ENCODE data around the gene SKIL.
A peak's percentile ranks its signal among the peaks of the same experiment; 100 is the strongest.
"Not testable (repeated sequence)": the region's sequence is repeated elsewhere in the genome, so short reads cannot be mapped to it uniquely, and the experiment has no call there.

SKIL gene

GRCh38 chr3:170357176-170358041 lies at the start of gene SKIL:
TSS of gene SKIL (plus strand) at chr3:170357715. CDS start at chr3:170360332, 2,617 bp downstream.
- DNase-seq = peak; percentile 95

- no peak for DNase-seq
Measured at GRCh38 chr3:170309046-170309445, 48.5 kb upstream of the SKIL start.

GRCh38 chr3:170317954-170318353 lies 39.6 kb upstream of the SKIL start:
- no peak for DNase-seq

- no peak for DNase-seq
Measured at GRCh38 chr3:170320461-170321121, 36.9 kb upstream of the SKIL start.

- DNase-seq = no peak
Measured at GRCh38 chr3:170321321-170322034, 36.0 kb upstream of the SKIL start.

GRCh38 chr3:170322566-170323269 lies 34.8 kb upstream of the SKIL start:
- no peak for DNase-seq

- DNase-seq = no peak
Measured at GRCh38 chr3:170323331-170323730, 34.2 kb upstream of the SKIL start.

GRCh38 chr3:170324962-170325361 lies 32.6 kb upstream of the SKIL start:
- no peak for DNase-seq

- no peak for DNase-seq
Measured at GRCh38 chr3:170327040-170327808, 30.3 kb upstream of the SKIL start.

GRCh38 chr3:170327868-170328548 lies 29.5 kb upstream of the SKIL start:
- not testable (repeated sequence) for DNase-seq

- no peak for DNase-seq
Measured at GRCh38 chr3:170330366-170330765, 27.1 kb upstream of the SKIL start.

GRCh38 chr3:170331143-170331542 lies 26.4 kb upstream of the SKIL start:
- DNase-seq = no peak

- no peak for DNase-seq
Measured at GRCh38 chr3:170337420-170337819, 20.1 kb upstream of the SKIL start.

- DNase-seq = no peak
Measured at GRCh38 chr3:170338690-170339340, 18.7 kb upstream of the SKIL start.

GRCh38 chr3:170342273-170342672 lies 15.2 kb upstream of the SKIL start:
- not testable (repeated sequence) for DNase-seq

GRCh38 chr3:170343859-170344258 lies 13.7 kb upstream of the SKIL start:
- DNase-seq = not testable (repeated sequence)

GRCh38 chr3:170344971-170345370 lies 12.5 kb upstream of the SKIL start:
- DNase-seq = no peak

- DNase-seq = no peak
Measured at GRCh38 chr3:170346481-170347392, 10.8 kb upstream of the SKIL start.

- no peak for DNase-seq
Measured at GRCh38 chr3:170350515-170351413, 6.8 kb upstream of the SKIL start.
